Transverse colon (tissue), 4 donors: ENCODE measurements around the gene RHOF. TPM values are rescaled to one million over a fixed set of nuclear protein-coding genes. Genes with fewer than 3 reads are reported as not detected.

Experiments
- DNase-seq: peaks from one replicate; pipeline ENCODE4 v3.0.0-alpha.2; 2019
- H3K27ac ChIP-seq, 4 donors: fragments of 200-600 bp; sonication (generic); 2 replicates each; pipeline ENCODE4 v1.5.1; 2016 to 2018; ENCODE audit warnings: inconsistent platforms in 4 of 4
- H3K27me3 ChIP-seq: fragments of 200-600 bp; sonication (generic); 2 replicates; pipeline ENCODE4 v1.5.1; 2017; ENCODE audit warnings: inconsistent platforms
- H3K36me3 ChIP-seq, 4 donors: fragments of 200-600 bp; sonication (generic); 2 replicates each; pipeline ENCODE4 v1.5.1; 2017 to 2019; ENCODE audit warnings: inconsistent platforms in 4 of 4
- H3K4me1 ChIP-seq, 4 donors: fragments of 200-600 bp; sonication (generic); 2 replicates each; pipeline ENCODE4 v1.5.1; 2017 to 2020; ENCODE audit warnings: inconsistent platforms in 4 of 4
- H3K4me3 ChIP-seq, 4 donors: fragments of 200-600 bp; sonication (generic); 1 replicate in 1 of 4; 2 replicates in 3 of 4; pipeline versions ENCODE4 v1.5.1 to v1.6.1; 2017 to 2019; ENCODE audit warnings: inconsistent platforms in 4 of 4
- H3K9me3 ChIP-seq, 2 donors: fragments of 200-600 bp; sonication (generic); 2 replicates each; pipeline ENCODE4 v1.5.1; 2017 to 2019; ENCODE audit warnings: inconsistent platforms in 2 of 2
- CTCF ChIP-seq, 5 experiments: fragments of 200-600 bp in 3 of 5; fragments of 450-650 bp in 2 of 5; sonication (generic) in 3 of 5; IDR thresholded peaks; 1 replicate in 2 of 5; 2 replicates in 3 of 5; pipeline ENCODE4 v1.5.1; 2016 to 2017; ENCODE audit warnings: antibody characterized with exemption in 5 of 5, inconsistent platforms in 3 of 5, mild to moderate bottlenecking in 2 of 5, moderate library complexity in 1 of 5
- EP300 ChIP-seq: sonication (generic); formaldehyde crosslinking; IDR thresholded peaks from one replicate; pipeline ENCODE4 v1.6.1; 2017; ENCODE audit warnings: antibody characterized with exemption, low read depth
- POLR2A ChIP-seq: fragments of 450-650 bp; IDR thresholded peaks from one replicate; pipeline ENCODE4 v1.6.1; 2016; ENCODE audit warnings: antibody characterized with exemption, mild to moderate bottlenecking, moderate library complexity
- POLR2AphosphoS5 ChIP-seq, 3 donors: sonication (generic); formaldehyde crosslinking; IDR thresholded peaks; one replicate each; pipeline ENCODE4 v1.6.1; 2016; ENCODE audit warnings: antibody characterized with exemption in 3 of 3
- WGBS, 2 donors: methylation state at CpG; one replicate each; pipeline ENCODE4 v1.1.5; 2018; ENCODE audit warnings: low coverage in 1 of 2; 5-methylcytosine and 5-hydroxymethylcytosine counted together
- in situ Hi-C, 4 donors: fragments of 200-750 bp; cut with MboI; loops; one replicate each; pipeline versions ENCODE4 v1.15.0 to v1.15.1; 2017; ENCODE audit warnings: low sequenced_read_pairs in 3 of 4, low pct_ligation_motif_present in 1 of 4, low pct_unique_long_range_greater_than_20kb in 1 of 4
- intact Hi-C: fragments of 100-400 bp; cut with DNase I; formaldehyde crosslinking; loops from one replicate; pipeline ENCODE4 v1.15.1; 2023; ENCODE audit warnings: low total_unique reads
- total RNA-seq, 4 donors: library from RNA; depleted of rRNA; stranded (reverse); fragments of >200 nt; gene quantifications; one replicate each; pipeline ENCODE4 v1.1.0, GENCODE V29; 2016

RHOF gene
- total RNA-seq, 4 donors from 2014 or later = 14.9 to 251 (median 150) TPM

- H3K4me3 ChIP-seq = peak overlapping the region; percentile 75 to 84 (median 79)
- no peaks in the 10 kb centered on the region for H3K36me3 ChIP-seq
- no peaks in the 10 kb centered on the region for H3K9me3 ChIP-seq
- H3K4me1 ChIP-seq = peaks cover 33 to 47% (median 40%) of the 10 kb centered on the region in 4 donors
- TF ChIP-seq POLR2A (peak; percentile 90), POLR2AphosphoS5 (IDR thresholded peaks at IDR 0.05) (peak; percentile 52 to 89 (median 83)), CTCF (IDR thresholded peaks at IDR 0.05) (no peak)
- intact Hi-C loops = no loop called here
- no peaks in the 10 kb centered on the region for H3K27me3 ChIP-seq
- peak overlapping the region; percentile 100 for H3K27ac ChIP-seq
- 1% methylated on average over 46 of the region's 86 CpGs; no CpG with 5 or more reads in 1 of the 2 donors for WGBS, 2 donors
- in situ Hi-C loops = no loop called here
- peak; percentile 85 for DNase-seq
These were observed 7.5 kb upstream of the RHOF start for GRCh38 chr12:121800694-121801594.

GRCh38 chr12:121799842-121800693 lies 6.6 kb upstream of the RHOF start:
- Histone ChIP-seq H3K36me3 (no peaks in the 10 kb centered on the region), H3K9me3 (no peaks in the 10 kb centered on the region), H3K4me3 (peak overlapping the region; percentile 75 to 84 (median 78)), H3K27ac (peak overlapping the region; percentile 100), H3K4me1 (peaks cover 39 to 47% (median 42%) of the 10 kb centered on the region in 4 donors), H3K27me3 (no peaks in the 10 kb centered on the region)
- intact Hi-C loops = no loop called here
- peak; percentile 94 for DNase-seq
- in situ Hi-C loops = loop anchor here in 3 of 4 donors (10.0 kb wide), 2 partner anchors 85 to 105 kb away; partner anchors contain the start of gene PSMD9 (in 1 of the 3)
- TF ChIP-seq EP300 (no peak), POLR2AphosphoS5 (IDR thresholded peaks at IDR 0.05) (peak; percentile 42 to 83 (median 71)), POLR2A (peak; percentile 69), CTCF (IDR thresholded peaks at IDR 0.05) (no peak)
- 0% methylated on average over 29 of the region's 84 CpGs; no CpG with 5 or more reads in 1 of the 2 donors for WGBS, 2 donors

GRCh38 chr12:121799156-121799841 lies 5.8 kb upstream of the RHOF start:
- in situ Hi-C loops (loop anchor here in 3 of 4 donors (10.0 kb wide), 2 partner anchors 86 to 104 kb away; partner anchors contain the start of gene PSMD9 (in 1 of the 3)), intact Hi-C loops (no loop called here)
- 9% methylated on average over 27 of the region's 30 CpGs; no CpG with 5 or more reads in 1 of the 2 donors for WGBS, 2 donors
- peak in 2 of 3 donors; percentile 16 to 42 for TF ChIP-seq POLR2AphosphoS5 (IDR thresholded peaks at IDR 0.05)
- peak in 1 of 5 experiments; percentile 11 for TF ChIP-seq CTCF (IDR thresholded peaks at IDR 0.05)
- no peak for TF ChIP-seq POLR2A
- Histone ChIP-seq H3K36me3 (no peaks in the 10 kb centered on the region), H3K4me1 (peaks cover 45 to 55% (median 49%) of the 10 kb centered on the region in 4 donors), H3K9me3 (no peaks in the 10 kb centered on the region), H3K4me3 (peak overlapping the region; percentile 75 to 84 (median 78)), H3K27ac (peak overlapping the region; percentile 100), H3K27me3 (no peaks in the 10 kb centered on the region)
- peak; percentile 81 for DNase-seq
